Activated T-cell treated with anti-CD3 and anti-CD28 coated beads for 1 hour (primary cell): Measurements from ENCODE around the gene COL23A1.
"Not testable (repeated sequence)": the region's sequence is repeated elsewhere in the genome, so short reads cannot be mapped to it uniquely, and the experiment has no call there.

Experiments used
- DNase-seq: peaks from one replicate; pipeline ENCODE4 v3.0.0-alpha.2; 2020; ENCODE audit warnings: low read depth

COL23A1 gene

DNA sequence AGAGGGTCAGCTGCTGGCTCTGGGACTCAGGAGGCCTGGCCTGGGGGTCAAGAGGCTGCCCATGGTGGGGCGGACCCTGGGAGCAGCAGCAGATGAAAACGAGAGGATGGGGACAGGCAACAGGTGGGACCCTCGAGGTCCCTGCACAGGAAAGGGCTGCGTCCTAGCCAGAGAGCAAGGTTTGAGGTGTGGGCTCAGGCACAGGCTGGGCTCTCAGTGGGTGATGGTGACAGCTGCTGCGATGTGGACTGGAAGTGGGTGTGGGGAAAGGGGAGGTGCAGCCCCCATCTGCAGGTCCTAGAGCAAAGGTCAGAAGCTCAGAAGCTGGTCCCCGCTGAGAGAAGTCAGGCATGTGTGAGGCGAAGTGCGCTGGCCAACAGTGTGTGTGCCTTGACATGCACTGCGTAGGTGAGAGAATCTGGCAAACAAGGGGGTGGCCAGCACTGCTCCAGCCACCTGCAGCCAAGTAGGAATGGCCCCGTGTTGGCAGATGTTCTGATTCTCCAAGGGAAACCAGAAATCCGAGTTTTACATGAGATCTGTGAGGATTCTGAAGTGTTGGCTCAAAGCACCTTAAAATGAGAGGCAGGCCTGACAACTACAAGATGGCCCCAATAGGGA, 85.7 kb downstream of the COL23A1 start:
- DNase-seq, result no peak

DNA sequence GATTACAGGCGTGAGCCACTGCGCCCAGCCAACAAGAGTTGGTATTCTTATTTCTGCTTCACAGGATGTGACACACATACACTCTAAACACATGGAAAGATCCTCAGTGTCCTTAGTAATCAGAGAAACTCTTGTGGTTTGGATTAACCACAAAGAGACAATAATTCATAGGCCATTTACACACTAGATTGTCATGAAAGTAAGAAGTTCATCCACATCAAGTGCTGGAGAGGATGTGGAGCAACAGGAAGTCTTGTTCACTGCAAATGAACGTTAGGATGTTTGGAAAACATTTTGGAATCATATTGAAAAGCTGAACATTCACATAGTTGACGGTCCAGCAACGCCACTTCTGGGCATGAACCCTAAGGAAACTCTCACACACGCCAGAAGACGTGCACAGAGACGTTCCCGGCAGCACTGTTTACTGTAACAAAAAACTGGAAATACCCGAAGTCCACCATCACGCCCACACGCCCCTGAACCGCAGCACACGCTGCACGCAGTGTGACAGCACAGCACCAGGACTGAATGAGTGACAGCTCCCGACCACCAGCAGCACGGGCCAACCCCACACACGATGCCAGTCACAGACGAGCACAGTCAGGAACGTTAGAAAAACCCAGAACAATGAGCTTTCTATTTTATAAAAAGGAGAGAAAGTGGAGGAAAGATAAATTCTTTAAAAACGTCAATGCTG, 87.6 kb downstream of the COL23A1 start:
- DNase-seq, result no peak

DNA sequence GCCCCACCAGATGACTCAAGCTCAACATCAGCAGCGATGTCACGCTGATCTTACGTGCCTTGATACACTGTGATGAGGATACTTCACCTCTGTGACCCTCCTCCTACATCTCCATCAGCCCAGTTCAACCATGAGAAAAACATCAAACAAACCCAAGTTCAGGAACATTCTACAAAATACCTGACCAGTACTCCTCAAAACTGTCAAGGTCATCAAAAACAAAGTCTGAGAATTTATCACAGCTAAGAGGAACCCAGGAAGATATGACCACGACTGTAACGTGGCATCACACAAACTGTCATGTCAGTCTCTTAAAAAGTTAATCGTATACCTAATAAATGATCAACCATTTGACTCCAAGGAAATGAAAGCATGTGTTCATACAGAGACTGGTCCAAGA, 90.8 kb downstream of the COL23A1 start:
- DNase-seq, result no peak

DNA sequence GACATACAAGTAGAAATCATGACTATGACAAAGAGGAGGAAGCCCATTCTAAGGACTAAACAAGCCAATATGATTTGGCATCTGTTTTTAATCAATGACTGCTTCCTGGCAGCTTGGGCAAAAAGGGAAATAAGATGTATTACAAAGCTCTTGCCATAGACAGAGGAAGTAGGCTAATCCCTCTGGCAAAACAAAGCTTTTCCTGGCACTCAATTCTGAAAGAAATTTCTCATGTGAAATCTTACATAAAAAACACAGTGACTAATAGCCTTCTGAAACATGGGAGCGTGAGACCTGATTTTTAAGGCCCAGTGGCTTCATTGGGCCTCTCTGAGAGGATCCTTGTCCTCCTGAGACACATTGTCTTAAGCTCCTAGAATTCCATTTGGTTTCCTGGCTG, 93.6 kb downstream of the COL23A1 start:
- DNase-seq, result no peak

DNA sequence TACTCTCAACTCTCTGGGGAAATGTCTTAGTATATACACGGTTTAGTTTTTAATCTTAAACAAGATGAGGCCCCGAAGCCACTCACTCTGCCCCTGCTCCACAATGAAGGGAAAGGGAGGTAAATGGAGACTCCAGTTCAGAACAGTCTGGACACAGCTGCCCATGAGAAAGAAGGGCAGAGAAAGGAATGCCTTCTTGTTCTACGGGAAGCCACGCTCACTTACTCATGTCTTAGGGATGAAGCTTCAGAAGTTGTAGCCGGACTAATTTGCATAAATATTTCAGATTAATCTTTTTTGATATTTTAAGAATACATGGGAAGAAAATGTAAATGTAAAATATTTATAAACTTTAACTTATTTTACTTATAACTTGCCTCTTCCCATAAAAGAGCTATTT, 94.0 kb downstream of the COL23A1 start:
- DNase-seq, result no peak

DNA sequence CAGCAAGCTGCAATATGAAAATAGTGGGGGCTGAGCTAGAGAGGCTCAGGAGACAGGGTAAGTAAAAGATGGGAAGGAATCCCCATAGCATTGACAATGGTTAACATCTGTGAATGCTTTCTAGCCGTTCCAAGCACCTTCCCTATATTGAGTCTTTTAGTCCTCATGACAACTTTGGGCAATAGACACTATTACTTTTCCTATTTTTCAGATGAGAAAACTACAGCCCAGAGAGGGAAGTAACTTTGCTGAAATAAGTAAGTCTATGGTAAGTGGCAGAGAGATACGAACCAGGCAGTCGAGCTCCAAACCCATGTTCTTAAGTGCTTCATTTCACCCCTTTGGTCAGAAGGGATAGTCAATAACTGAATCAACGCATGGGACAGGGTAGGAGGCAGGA, 94.5 kb downstream of the COL23A1 start:
- DNase-seq, result no peak

DNA sequence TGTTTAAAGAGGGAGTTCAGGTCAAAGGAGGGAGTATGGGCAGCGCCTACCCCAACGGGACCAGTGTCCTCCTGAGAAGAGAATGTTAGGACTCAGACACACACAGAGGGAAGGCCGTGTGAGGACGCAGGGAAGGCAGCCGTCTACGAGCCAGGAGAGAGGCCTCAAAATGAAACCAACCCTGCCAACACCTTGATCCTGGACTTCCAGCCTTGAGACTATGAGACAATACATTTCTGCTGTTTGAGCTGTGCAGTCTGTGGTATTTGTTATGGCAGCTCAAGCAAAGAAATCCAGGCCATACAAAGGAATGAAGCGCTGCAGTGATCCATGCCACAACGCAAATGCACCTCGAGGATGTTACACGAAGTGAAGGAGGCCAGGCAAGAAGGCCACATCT, 97.9 kb downstream of the COL23A1 start:
- DNase-seq, result no peak

DNA sequence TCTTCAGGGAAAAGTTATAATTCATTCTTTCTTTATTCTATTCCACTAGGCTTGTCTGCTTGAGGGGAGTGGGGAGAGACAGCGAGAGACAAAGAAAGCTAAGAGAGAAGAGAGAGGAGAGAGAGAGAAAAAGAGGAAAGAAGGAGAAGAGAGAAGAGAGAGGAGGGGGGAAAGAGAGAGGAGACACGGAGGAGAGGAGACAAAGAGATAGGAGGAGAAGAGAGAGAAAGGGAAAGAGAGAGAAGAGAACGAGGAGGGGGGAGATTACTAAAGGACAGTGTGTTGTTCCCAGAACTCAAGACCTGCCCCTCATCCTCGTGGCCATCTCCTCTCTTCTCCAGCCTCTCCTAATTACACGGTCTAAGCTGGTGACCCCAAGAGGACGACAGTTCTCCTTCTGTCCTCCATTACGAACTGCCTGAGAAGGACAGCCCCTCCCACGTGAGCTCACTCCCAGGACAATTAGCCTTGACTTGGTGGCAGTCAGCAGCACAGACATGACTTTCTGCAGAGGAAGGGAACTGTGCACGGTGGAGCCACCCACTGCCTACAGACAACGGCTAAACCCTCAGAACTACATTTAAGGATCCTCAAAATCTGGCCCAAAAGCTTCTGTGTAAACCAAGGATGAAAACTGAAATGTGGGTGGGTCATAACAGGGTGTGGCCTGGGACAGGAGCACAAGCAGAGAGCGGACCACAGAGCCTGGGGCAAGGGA, 99.1 kb downstream of the COL23A1 start:
- no peak for DNase-seq

DNA sequence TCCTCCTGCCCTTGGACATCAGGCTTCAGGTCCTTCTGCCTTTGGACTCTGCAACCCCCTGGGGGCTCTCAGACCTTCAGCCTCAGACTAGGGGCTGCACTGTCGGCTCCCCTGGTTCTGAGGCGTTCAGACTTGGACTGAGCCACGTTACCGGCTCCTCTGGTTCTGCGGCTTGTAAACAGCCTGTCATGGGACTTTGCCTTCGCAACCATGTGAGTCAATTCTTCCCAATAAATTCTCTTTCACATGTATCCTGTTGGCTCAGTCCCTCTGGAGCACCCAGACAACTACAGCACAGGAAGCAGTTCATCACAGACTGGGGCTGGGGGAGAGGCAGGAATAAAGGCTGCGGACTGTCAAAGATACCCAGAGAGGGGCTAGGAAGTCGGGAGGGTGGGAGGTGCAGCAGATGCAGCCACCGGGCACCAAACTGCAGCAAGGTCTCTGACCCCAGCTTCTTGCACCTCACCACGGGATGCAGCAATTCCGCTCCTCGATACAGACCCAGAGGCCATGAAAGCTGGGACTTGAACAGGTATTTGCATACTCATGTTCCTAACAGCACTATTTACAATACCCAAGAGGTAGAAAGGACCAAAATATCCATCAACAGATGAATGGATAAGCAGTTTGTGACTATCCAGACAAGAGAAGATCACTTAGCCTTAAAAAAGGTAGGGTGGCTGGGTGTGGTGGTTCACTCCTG, 100.8 kb downstream of the COL23A1 start:
- no peak for DNase-seq

DNA sequence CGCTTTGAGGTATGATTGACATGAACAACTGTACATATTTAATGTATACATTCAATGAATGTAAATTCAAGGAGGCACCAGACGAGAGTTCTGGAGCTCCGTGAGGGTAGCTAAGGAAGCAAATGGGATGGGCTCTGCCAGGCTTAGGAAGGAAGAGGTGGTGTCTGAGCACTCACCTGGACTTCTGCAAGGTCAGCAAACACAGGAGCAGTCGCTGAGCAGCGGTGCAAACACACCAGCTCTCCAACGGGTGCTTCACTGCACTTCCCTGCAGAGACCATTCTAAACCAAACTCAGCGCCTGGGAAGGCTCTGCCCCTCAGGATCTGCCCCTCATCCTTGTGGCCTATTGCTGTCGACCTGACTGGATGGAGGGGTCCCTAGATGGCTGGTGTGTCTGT, 101.5 kb downstream of the COL23A1 start:
- no peak for DNase-seq

DNA sequence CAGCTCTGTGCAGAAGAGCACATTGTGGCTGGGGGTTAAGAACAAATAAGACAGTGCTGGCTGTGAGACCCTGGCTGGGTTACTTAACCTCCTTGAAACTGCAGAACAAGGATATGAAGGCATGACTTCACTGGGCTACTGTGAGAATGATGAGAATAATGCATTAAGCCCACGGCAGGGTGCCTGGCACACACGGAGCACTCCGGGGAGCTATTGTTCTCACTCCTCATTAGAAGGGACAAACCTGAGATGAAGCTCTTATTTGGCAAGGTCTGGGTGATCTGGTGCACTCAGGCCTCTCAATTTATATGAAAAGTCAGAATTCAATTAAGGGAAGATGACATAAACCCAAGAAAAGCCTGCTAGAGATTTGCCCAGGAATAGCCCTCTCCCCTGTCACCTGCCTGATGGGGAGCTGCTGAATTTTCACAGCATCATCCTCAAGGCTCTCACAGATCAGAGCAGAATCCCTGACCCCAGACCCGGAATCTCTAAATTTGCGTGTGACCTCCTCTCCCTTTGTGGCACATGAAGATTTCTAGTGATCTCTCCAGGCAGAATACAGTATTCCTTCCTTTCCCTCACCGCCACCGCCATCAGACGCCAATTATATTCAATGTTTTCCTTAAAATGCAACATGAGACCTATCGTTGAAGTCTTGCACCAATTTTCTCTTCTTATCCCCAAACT, 102.1 kb downstream of the COL23A1 start:
- DNase-seq, result no peak

DNA sequence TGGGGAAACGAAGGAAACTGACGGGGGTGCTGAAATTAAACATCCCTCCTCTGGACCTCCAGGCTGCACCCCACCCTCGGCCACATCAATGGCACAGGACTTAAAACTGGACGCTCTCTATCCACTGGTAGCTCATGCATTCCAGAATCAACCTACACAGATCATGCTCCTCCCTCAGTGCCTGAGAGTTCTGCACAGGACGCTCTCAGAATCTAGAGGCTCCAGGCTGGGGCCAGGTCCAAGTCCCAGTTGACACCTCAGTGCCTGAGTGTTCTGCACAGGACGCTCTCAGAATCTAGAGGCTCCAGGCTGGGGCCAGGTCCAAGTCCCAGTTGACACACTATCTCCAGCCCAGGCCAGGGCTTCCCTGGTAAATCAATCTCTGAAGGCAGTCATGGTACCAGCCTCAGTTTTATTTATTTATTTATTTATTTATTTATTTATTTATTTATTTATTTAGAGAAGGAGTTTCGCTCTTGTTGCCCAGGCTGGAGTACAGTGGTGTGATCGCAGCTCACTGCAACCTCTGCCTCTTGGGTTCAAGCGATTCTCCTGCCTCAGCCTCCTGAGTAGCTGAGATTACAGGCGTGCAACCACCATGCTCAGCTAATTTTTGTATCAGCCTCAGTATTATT, 103.2 kb downstream of the COL23A1 start:
- not testable (repeated sequence) for DNase-seq

DNA sequence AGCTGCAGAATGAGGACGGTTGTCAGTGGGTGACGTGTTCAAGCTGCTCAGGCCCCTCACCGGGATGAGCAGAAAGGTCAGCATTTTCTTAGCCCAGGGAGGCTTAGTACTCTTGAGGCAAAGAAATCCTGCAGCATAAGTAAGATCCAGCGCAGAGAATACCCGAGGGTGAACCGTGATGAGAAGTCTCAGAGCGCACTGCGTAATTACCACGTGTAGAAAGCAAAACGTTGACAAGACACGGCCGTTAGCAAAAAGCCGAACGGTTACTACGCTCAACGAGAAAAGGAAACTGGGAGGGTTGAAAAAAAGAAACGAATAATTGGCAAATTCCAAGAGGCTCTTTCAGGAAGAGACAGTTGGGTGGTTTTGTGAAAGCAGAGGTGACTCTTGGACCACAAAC, 104.0 kb downstream of the COL23A1 start:
- no peak for DNase-seq

DNA sequence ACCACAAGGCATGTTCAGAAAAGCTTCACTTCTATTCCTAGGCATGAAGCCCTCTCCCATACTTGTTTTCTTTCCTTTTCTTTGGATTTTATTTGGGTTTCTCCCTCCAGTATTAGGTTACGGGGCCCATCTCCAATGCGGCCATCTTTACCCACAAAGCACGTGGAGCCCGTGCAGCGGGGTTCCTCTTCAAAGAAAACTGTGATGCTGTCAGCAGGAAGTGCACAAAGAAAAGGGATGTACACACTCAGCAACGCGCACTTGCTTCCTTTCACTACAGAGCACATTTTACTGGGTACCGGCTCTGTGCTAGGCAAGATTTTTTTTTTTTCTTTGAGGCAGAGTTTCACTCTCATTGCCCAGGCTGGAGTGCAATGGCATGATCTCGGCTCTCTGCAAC, 106.6 kb downstream of the COL23A1 start:
- DNase-seq, result peak; percentile 29

DNA sequence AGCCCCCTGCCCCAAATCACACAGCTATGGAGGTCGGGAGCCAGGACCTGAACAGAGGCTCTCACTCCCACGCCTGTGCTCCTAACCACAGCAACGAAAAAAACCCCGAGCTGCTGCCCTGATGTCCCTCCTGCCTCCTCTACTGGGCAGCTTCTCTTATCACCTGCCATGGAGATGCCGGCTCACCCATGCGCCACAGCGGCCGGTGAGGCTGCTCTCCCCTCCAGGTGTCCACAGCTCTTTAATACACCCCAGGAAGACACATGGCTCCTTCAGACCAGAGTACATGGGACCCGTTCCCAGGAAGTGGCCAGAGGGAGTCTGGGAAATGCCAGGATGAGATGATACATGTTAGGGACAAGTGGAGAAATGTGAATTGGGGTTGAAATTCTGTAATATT, 110.9 kb downstream of the COL23A1 start:
- DNase-seq, result no peak

DNA sequence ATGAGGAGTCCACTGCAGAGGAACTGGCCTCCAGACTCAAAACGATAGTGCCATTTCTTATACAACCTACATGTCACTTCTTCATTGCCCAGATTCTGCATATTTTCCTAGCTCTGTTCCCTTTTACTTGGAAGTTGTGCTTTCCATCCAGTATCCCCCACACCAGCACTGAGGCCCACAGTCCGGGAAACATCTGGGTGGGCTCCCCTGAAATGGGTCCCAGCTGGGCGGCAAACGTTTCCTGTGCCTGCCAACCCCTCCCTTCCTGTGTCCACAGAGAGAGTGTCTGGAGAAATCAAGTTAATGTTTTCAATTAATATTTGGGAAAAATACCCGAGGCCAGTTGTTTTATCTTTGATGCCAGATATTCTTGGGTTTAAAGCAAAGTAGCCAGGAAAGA, 111.8 kb downstream of the COL23A1 start:
- no peak for DNase-seq

DNA sequence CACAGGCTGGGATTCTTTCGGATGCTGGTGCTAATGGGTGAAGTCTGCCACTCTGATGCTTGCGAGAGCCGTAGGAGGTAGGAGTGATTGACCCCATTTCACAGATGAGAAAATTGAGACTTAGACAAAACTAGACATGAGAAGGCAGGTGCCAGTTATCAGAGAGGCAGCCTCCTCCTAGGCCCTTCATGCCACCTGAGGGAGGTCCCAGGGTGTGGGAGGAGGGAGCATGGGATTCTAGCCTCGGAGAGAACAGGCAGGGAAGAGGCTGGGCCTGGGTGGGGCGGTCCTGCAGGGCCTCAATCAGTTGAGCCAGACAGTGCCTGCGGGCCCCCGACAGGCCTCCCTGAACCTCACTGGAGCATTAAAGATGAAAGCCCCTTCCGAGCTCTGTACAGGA, 112.4 kb downstream of the COL23A1 start:
- no peak for DNase-seq

DNA sequence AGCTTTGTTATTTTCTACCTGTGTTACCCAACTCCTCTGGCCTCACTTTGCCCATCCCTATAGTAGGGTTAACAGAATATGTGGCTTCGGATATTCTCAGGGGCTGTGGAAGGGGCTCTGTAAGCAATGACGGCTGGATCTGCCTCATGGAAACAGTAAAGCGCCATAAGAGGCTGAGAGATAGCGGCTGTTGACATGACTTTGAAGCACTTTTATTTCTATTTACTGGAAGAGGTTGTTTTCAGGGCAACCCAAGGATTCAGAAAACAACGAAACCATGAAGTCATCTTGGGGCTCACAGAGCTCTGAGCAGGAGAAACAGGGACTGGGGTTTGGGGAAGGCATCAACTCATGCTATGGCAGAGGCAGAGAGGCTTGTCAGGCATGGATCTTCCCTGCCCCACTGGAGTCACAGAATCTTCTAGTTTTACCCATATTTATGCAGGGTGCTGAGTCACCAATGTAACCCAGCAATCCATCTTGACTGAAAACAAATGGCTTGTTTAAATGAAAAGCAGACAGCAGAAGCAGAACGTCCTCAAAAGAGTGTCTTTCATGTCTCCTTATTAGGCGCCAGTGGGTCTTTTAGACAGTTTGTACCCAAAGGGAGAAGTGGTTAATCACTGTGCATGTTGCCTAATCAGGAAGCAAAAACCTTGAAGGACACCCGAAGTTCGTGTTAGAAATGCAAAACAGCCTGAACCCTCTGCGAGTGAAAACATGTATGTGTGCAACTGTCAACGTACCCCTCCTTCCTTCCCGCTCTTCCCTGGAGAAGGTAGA, 113.0 kb downstream of the COL23A1 start:
- no peak for DNase-seq

DNA sequence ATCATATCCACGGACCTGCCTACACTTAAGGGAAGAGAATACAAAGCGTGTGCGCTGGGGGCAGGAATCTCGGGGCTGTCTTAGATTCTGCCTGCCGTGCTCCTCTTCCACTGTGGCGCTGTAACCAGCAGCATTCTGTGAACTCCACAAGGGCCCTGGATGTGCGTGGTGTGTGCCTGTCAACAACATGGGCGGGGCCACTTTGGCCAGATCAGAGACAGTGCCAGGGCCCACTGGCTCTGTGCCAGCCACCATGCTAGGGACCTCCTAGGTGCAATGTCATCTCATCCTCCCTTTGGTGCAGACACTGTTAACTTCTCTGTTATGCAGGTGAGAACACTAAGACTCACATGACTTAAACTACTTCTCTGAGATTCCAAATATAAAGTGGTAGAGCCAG, 113.7 kb downstream of the COL23A1 start:
- DNase-seq, result no peak

DNA sequence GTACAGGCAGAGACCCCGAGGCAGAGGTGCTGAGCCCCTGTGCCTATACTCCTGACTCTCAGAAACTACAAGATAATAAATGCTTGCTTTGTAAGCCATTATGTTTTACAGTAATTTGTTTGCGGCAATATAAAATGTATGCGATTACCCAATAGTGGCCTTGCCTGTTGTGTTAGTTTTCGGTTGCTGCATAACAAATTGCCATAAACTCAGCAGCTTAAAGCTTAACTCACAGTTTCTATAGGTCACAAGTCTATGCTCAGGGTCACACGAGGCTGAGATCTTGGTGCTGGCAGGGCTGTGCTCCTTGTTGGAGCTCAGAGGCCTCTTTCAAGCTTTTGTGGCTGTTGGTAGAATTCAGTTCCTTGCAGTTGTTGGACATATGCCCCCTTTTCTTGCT, 114.8 kb downstream of the COL23A1 start:
- DNase-seq, result no peak
